GM21528 (cell line): ENCODE data around the gene CXCL3.

Source experiments
- ATAC-seq: cut with Tn5 transposase; IDR thresholded peaks from one replicate; pipeline ENCODE4 v1.9.1; 2021; ENCODE audit warnings: mild to moderate bottlenecking, moderate library complexity; ENCODE audit not compliant: unreplicated experiment, low FRiP score

The CXCL3 gene

GRCh38 chr4:74056114-74056857, 17.8 kb upstream of the CXCL3 start:
- no peak for ATAC-seq

DNA sequence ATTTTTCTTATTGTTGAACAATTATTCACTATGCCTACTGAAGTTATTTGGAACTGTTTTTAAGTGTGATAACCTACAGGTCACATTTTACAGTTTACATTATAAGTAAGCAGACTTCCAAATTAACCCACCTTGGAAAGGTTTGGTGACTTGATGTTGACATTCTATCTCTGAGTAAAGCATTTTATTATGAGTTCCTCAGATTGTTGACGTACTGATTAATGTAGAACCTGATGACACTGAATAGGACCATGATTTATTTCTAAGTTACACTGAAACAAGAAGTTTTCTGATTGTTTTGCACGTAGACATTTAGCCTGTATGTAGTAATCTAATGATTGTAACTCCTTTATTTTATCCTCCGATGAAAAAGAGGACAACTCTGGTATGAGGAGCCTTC, 17.0 kb upstream of the CXCL3 start:
- ATAC-seq: no peak

DNA sequence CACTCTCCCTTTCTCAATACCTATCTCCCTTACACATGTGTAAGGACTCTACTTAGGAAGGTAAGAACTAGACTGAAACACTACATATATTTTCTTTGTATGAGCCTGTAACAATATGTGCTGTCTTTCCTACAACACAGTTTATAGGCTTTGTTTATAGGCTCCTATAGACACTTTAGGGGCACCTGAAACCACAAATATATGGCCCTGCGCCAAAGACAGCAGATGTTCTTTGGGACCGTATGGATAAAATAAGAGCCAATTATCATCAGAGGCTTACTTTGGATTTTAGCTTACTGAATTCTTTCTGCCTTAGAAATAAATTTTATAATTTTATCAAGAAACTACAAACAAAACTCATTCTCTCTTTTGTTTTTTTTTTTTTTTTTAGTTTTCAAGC, 16.6 kb upstream of the CXCL3 start:
- ATAC-seq: no peak

- ATAC-seq: no peak
Measured at GRCh38 chr4:74054483-74055047, 16.1 kb upstream of the CXCL3 start.

DNA sequence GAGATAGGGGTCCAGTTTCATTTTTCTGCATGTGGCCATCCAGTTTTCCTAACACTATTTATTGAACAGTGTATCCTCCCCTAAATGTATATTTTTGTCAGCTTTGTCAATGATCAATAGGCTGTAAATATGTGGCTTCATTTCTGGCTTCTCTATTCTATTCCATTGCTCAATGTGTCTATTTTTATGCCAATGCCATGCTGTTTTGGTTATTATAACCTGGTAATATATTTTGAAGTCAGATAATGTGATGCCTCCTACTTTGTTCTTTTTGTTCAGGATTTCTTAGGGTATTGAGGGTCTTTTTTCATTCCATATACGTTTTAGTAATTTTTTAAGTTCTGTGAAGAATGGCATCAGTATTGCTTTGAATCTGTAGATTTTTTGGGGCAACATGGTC, 8.7 kb upstream of the CXCL3 start:
- ATAC-seq: no peak

- no peak for ATAC-seq
Measured at GRCh38 chr4:74045772-74046171, 7.3 kb upstream of the CXCL3 start.

DNA sequence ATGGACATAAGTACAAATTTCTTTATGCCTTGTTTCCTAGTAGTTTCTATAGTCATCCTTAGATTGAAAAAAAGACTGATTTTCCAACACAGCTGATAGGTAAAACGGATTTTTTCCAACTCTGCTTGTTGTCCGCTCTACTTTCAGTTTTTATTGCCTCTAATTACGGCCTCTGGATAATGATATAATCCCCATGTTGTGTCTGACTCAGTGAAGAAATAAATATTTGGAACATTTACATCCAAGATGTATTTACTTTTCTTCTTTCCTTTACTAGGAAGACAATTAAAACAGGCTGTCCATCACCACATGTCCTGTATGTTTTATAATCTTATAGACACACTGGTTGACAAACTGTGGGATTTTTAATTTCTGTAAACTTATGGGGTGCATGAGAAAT, 6.8 kb upstream of the CXCL3 start:
- ATAC-seq: no peak

GRCh38 chr4:74044677-74045076, 6.2 kb upstream of the CXCL3 start:
- ATAC-seq: no peak

DNA sequence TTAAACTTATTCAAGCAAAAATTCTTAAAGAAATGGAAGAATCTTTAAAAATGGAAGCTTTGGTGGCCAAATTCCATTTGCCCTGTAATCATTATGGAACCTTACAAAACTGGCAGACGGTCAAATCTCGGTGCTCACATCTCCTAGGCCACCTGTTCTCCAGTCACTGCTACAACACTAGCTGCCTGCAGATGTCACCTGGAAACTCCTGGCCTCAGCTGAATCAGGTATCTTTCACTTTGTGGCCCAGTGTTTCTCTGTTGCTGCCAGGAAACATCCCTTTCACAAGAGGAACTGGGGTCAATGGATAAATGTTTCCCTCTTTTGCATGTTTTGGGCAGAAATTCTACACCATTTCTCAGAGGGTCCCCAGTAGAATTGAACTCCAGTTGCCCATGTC, 4.2 kb upstream of the CXCL3 start:
- no peak for ATAC-seq

DNA sequence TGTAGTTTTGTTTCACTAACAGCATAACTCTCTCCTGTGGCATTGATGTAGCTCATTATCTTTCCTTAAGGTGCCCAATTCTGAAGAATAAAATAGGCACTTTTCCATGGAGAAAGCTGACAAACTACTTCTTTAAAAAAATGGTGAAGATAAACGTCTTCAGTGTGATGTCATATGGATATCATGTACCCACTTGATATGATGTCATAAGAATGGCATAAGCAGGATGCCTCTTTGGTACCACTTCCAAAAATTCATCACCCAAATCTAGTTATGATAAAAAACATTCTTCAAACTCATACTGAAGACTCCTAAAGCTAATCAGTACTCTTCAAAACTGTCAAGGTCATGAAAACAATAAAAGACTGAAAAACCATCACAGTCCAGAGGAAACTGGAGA, 2.9 kb upstream of the CXCL3 start:
- ATAC-seq: no peak

DNA sequence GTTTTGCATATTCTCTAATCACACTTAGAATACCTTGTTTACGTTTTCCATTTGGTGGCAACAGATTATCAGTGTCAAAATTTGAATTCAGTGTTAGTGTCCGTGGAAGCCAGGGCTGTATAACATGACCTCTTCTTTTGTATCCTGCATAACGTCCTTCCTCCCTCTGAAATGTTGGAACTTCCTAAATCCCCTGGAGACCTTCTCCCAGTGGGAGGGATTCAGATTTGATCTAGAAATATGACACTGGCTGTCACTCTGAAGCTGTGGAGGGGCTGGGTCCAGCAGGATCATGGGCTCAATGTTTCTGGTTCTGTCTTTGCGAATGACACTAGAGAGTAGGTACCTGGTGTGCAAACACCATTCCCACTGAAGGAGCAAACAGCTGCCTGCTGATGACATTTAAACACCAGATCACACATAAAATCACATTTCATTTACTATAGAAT, 850 bp upstream of the CXCL3 start:
- ATAC-seq: no peak

DNA sequence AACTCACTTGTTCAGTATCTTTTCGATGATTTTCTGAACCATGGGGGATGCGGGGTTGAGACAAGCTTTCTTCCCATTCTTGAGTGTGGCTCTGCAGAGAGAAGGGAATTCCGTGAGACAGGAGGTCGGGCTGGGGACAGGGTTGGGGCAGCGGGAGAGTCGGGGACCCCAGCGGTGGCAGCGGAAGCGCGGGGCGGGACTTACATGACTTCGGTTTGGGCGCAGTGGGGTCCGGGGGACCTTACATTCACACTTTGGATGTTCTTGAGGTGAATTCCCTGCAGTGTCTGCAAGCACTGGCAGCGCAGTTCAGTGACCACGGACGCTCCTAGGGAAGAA, 434 bp downstream of the CXCL3 start:
- ATAC-seq: peak; percentile 38

- ATAC-seq: no peak
Measured at GRCh38 chr4:74037076-74037955, 1.2 kb downstream of the CXCL3 start.

GRCh38 chr4:74033739-74034138, 4.8 kb downstream of the CXCL3 start:
- ATAC-seq: no peak

DNA sequence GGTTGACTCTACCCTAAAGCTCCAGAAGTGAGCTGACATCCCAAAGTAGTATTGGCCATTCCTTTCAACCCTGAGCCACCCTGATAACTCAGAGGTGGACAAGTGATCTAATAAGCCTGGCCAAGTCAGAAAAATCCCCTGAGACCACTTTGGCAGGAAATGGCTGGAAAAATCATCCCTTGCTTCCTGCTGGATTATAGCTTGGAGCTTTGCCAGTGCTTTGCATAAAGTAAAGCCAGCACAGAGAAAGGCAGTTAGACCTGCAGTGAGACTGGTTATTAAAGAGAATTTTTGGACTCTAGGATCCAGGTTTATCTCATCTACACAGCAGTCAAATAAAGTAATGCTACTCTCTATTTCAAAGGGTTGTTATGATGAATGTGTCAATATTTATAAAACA, 6.4 kb downstream of the CXCL3 start:
- no peak for ATAC-seq

DNA sequence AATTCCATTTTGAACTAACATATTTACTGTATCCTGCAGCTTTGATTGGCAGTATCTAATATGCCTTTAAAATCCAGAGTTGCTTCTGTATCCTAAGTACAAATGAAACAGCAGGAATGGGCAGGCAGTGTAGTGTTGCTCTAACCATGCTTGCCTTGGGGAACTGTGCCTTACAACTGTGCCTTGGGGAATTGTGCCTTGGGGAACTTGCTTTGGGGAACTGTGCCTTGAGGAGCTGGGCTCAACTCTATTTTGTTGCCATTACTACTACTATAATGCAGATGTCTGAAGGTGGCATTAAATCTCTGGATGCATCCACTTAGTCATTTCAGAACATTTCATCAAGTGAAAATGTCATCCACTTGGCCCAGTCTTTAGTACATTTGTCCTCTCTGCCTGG, 6.9 kb downstream of the CXCL3 start:
- no peak for ATAC-seq

DNA sequence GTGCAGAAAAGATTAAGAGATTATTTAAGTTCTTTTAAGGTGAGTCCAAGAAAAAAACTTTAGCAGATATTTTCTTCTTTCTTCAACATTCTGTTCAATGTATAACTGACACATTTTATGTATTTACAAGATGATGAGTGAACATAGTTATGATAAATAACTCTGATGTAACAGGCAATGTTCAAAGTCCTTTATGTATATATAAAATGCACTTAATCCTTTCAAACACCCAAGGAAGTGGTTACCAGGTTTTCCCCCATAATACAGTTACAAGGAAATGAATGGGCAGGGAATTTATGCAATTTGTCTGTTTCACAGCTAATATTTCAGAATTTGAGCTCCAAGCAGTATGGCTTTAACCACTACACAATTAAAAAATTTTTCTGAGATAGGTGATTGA, 8.2 kb downstream of the CXCL3 start:
- no peak for ATAC-seq

DNA sequence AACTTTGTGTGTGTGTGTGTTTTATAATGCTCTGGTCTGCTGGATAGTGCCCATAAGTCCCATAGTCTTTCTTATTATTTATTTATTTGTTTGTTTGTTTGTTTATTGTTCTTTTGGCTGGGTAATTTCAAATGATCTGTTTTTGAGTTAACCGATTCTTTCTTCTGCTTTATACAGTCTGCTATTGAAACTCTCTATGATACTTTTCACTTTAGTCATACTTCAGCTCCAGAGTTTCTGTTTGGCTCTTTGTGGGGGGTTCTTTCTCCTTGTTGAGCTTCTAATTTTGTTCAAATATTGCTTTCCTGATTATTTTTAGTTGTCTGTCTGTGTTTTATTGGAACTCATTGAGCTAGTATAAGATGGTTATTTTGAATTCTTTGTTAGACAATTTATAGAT, 10.0 kb downstream of the CXCL3 start:
- no peak for ATAC-seq

DNA sequence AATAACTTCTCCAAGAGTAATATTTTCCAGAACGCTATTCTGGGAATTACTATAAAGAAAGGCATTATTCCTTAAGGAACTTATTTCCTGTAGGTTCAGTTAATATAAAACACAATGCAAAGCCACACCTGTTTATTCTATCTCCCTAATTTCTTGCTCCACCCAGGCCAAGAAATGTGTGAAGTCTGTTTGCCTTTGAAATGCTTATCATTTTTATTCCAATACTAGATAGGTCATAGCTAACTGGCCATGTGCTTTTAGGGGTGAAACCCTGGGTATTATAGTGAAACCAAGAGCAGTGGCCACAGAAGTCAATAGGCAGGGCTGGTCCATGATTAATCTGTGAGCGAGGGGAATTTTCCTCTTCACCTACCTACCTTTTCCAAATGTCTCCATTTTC, 14.8 kb downstream of the CXCL3 start:
- no peak for ATAC-seq

DNA sequence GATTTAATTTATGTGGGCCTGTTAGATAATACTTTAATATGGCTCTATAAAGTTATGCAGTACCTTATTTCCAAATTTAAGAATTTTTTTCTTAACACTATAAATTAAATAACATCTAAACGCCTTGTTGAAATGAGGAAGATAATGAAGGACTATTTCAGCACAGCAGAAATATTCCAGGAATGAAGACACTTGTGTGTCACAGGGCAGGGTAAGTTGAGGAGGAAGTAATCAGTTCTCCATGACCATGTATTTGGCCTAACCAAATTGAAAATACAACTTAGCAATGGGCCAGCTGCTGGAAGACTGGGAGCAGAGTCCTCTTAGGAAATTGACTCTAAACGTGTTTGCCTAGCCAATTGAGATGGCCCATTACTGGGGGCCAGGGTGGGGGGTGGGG, 16.9 kb downstream of the CXCL3 start:
- ATAC-seq: no peak

DNA sequence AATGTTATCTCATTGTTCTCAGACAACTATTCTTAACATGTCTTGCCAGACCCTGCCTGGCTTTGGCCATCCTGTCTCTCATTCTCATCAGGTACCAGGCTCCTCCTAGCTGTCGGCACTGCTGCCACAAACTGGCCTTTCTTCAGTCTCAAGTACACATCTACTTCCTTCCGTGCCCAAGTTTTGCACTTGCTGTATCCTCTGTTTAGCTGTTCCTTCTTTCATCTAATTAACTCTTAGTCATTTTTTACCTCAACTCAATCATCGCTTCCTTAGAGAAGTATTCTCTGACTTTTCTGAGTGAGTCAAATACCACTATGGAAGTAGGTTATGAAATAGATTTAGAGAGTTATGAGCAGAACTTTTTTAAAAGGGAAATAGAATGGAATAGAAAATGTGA, 19.7 kb downstream of the CXCL3 start:
- ATAC-seq: no peak

DNA sequence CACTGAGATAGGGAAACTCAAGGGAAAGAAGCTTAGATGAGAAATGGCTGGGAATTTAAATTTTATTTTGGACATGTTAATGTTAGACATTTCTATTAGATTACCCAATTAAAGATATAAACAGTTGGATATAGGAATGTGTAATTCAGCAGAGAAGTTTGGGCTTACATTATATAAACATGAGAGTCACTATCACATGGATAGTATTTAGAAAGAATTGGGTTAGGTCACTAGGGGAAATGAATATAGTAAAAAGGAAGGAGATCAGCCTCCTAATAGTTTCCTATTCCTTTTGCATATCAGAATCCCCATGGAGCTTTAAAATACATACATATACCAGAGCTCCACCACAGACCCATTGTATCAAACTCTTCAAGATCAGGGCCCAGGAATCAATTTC, 20.4 kb downstream of the CXCL3 start:
- no peak for ATAC-seq
